ENCODE measurements around the gene MARVELD3. TPM values are rescaled to one million over a fixed set of nuclear protein-coding genes. Genes with fewer than 3 reads are reported as not detected.

MARVELD3 gene
- total RNA-seq, 3 donors from 2014 or later (not counting 1 experiment from before 2014, with no cell fraction given) = not detected

GRCh38 chr16:71618429-71618828 lies 7.6 kb upstream of the MARVELD3 start:
- Histone ChIP-seq H3K4me3 (ENCODE audit: low read length) (no peak overlapping the region), H3K36me3 (ENCODE audit: control insufficient read depth, insufficient read depth, low read length) (no peaks in the 10 kb centered on the region), H3K27me3 (ENCODE audit: control insufficient read depth, insufficient read depth, low read length) (no peaks in the 10 kb centered on the region), H3K4me1 (ENCODE audit: control insufficient read depth, insufficient read depth, low read length) (no peaks in the 10 kb centered on the region), H3K9me3 (ENCODE audit: control insufficient read depth, insufficient read depth, low read length) (no peaks in the 10 kb centered on the region), H3K27ac (ENCODE audit: low read length) (no peak overlapping the region)
- TF ChIP-seq CTCF (IDR thresholded peaks at IDR 0.05) = no peak
- WGBS (ENCODE audit: insufficient coverage) = 72% methylated on average over 4 of the region's 4 CpGs
- peaks cover 7 to 8% of the 10 kb centered on the region in 2 donors for H3K4me1 Mint-ChIP-seq
- no peaks in the 10 kb centered on the region for H3K36me3 Mint-ChIP-seq
- intact Hi-C loops (cut with micrococcal nuclease) = no loop called here
- no peaks in the 10 kb centered on the region for H3K9me3 Mint-ChIP-seq
- H3K27ac Mint-ChIP-seq = no peak overlapping the region
- ATAC-seq (no peak), DNase-seq (no peak)
- H3K4me3 Mint-ChIP-seq = no peak overlapping the region
- peaks cover 7 to 21% of the 10 kb centered on the region in 2 donors for H3K27me3 Mint-ChIP-seq (ENCODE audit: low read depth in 2 of 2)

GRCh38 chr16:71622088-71622487 lies 3.9 kb upstream of the MARVELD3 start:
- Mint-ChIP-seq H3K4me3 (no peak overlapping the region), H3K27ac (peak overlapping the region in 1 of 2 donors; percentile 28), H3K27me3 (ENCODE audit: low read depth in 2 of 2) (peaks cover 14 to 21% of the 10 kb centered on the region in 2 donors), H3K4me1 (peaks cover 7 to 8% of the 10 kb centered on the region in 2 donors), H3K9me3 (no peaks in the 10 kb centered on the region), H3K36me3 (no peaks in the 10 kb centered on the region)
- peaks cover 17% of the 10 kb centered on the region for H3K27me3 ChIP-seq (ENCODE audit: control insufficient read depth, insufficient read depth, low read length)
- no peak overlapping the region for H3K4me3 ChIP-seq (ENCODE audit: low read length)
- intact Hi-C loops (cut with micrococcal nuclease) = no loop called here
- H3K4me1 ChIP-seq (ENCODE audit: control insufficient read depth, insufficient read depth, low read length) = peaks cover 11% of the 10 kb centered on the region
- DNase-seq (peak in 1 of 2 donors; percentile 21), ATAC-seq (peak in 1 of 3 donors; percentile 51)
- no peak overlapping the region for H3K27ac ChIP-seq (ENCODE audit: low read length)
- no peaks in the 10 kb centered on the region for H3K9me3 ChIP-seq (ENCODE audit: control insufficient read depth, insufficient read depth, low read length)
- no peak for TF ChIP-seq CTCF (IDR thresholded peaks at IDR 0.05)
- no peaks in the 10 kb centered on the region for H3K36me3 ChIP-seq (ENCODE audit: control insufficient read depth, insufficient read depth, low read length)

GRCh38 chr16:71623597-71623996 lies 2.4 kb upstream of the MARVELD3 start:
- Histone ChIP-seq H3K36me3 (ENCODE audit: control insufficient read depth, insufficient read depth, low read length) (no peaks in the 10 kb centered on the region), H3K9me3 (ENCODE audit: control insufficient read depth, insufficient read depth, low read length) (no peaks in the 10 kb centered on the region), H3K27ac (ENCODE audit: low read length) (no peak overlapping the region), H3K27me3 (ENCODE audit: control insufficient read depth, insufficient read depth, low read length) (peaks cover 17% of the 10 kb centered on the region), H3K4me1 (ENCODE audit: control insufficient read depth, insufficient read depth, low read length) (peaks cover 11% of the 10 kb centered on the region), H3K4me3 (ENCODE audit: low read length) (no peak overlapping the region)
- Mint-ChIP-seq H3K27me3 (ENCODE audit: low read depth in 2 of 2) (peaks cover 15 to 20% of the 10 kb centered on the region in 2 donors), H3K36me3 (no peaks in the 10 kb centered on the region), H3K4me1 (peaks cover 7 to 8% of the 10 kb centered on the region in 2 donors), H3K9me3 (no peaks in the 10 kb centered on the region), H3K27ac (no peak overlapping the region), H3K4me3 (no peak overlapping the region)
- intact Hi-C loops (cut with micrococcal nuclease) = no loop called here
- DNase-seq (no peak), ATAC-seq (no peak)
- TF ChIP-seq CTCF (IDR thresholded peaks at IDR 0.05) = no peak
- 31% methylated on average over 3 of the region's 3 CpGs for WGBS (ENCODE audit: insufficient coverage)

- Mint-ChIP-seq H3K36me3 (no peaks in the 10 kb centered on the region), H3K9me3 (no peaks in the 10 kb centered on the region), H3K27ac (no peak overlapping the region), H3K27me3 (ENCODE audit: low read depth in 2 of 2) (peaks cover 14 to 18% of the 10 kb centered on the region in 2 donors), H3K4me1 (peaks cover 7 to 8% of the 10 kb centered on the region in 2 donors), H3K4me3 (peak overlapping the region; percentile 28)
- H3K4me1 ChIP-seq (ENCODE audit: control insufficient read depth, insufficient read depth, low read length) = peaks cover 11% of the 10 kb centered on the region
- H3K27me3 ChIP-seq (ENCODE audit: control insufficient read depth, insufficient read depth, low read length) = peaks cover 17% of the 10 kb centered on the region
- ATAC-seq (no peak), DNase-seq (no peak)
- no peaks in the 10 kb centered on the region for H3K9me3 ChIP-seq (ENCODE audit: control insufficient read depth, insufficient read depth, low read length)
- WGBS (ENCODE audit: insufficient coverage) = 95% methylated on average over 7 of the region's 7 CpGs
- no peaks in the 10 kb centered on the region for H3K36me3 ChIP-seq (ENCODE audit: control insufficient read depth, insufficient read depth, low read length)
- H3K27ac ChIP-seq (ENCODE audit: low read length) = no peak overlapping the region
- no peak for TF ChIP-seq CTCF (IDR thresholded peaks at IDR 0.05)
- H3K4me3 ChIP-seq (ENCODE audit: low read length) = no peak overlapping the region
- intact Hi-C loops (cut with micrococcal nuclease) = no loop called here
Measured at GRCh38 chr16:71625113-71625850, 702 bp upstream of the MARVELD3 start.
